AG08395 (cell line): ENCODE measurements around the gene ADM.

Experiments
- DNase-seq: peaks from one replicate; pipeline ENCODE4 v3.0.0; 2012; ENCODE audit warnings: mixed read lengths, low spot score

Gene ADM

GRCh38 chr11:10328314-10329098 lies 23.6 kb downstream of the ADM start:
- peak; percentile 51 for DNase-seq

- no peak for DNase-seq
Observed at GRCh38 chr11:10329356-10329755, 24.5 kb downstream of the ADM start.

GRCh38 chr11:10329935-10330334 lies 25.1 kb downstream of the ADM start:
- DNase-seq, result peak; percentile 76

GRCh38 chr11:10331548-10332289 lies 26.8 kb downstream of the ADM start:
- no peak for DNase-seq

- DNase-seq, result no peak
Observed at GRCh38 chr11:10333490-10333889, 28.6 kb downstream of the ADM start.

GRCh38 chr11:10338287-10338686 lies 33.4 kb downstream of the ADM start:
- DNase-seq, result no peak

- peak; percentile 63 for DNase-seq
Observed at GRCh38 chr11:10348650-10349280, 43.9 kb downstream of the ADM start.

GRCh38 chr11:10349281-10349665 lies 44.4 kb downstream of the ADM start:
- DNase-seq, result no peak

- DNase-seq, result no peak
Observed at GRCh38 chr11:10349806-10350205, 44.9 kb downstream of the ADM start.

- peak; percentile 48 for DNase-seq
Observed at GRCh38 chr11:10350334-10350733, 45.5 kb downstream of the ADM start.

GRCh38 chr11:10351435-10351764 lies 46.5 kb downstream of the ADM start:
- no peak for DNase-seq

GRCh38 chr11:10351765-10352641 lies 47.1 kb downstream of the ADM start:
- peak; percentile 69 for DNase-seq

GRCh38 chr11:10352921-10353550 lies 48.2 kb downstream of the ADM start:
- DNase-seq, result no peak

- no peak for DNase-seq
Observed at GRCh38 chr11:10354389-10354788, 49.5 kb downstream of the ADM start.

- DNase-seq, result peak; percentile 24
Observed at GRCh38 chr11:10355257-10355661, 50.4 kb downstream of the ADM start.

- no peak for DNase-seq
Observed at GRCh38 chr11:10356161-10356560, 51.3 kb downstream of the ADM start.
